ENCODE measurements around the gene ADCY4. TPM values are rescaled to one million over a fixed set of nuclear protein-coding genes. Genes with fewer than 3 reads are reported as not detected.

The ADCY4 gene
- total and polyA plus RNA-seq, 2 of the 8 experiments (the other 6 are each of a cell fraction or from before 2014, with no cell fraction given), result 0.27 to 0.35 TPM

GRCh38 chr14:24367514-24368211 lies 32.8 kb upstream of the ADCY4 start, which contains the start of gene NFATC4:
Gene NFATC4 (plus strand): TSS chr14:24368184. CDS start chr14:24368341, 157 bp downstream.
- peak within 1 kb of the TSS; percentile 68; the same call in 1 of the 2 replicates for H2BK12ac ChIP-seq (ENCODE audit: low read depth, low read length)
- H3K4ac ChIP-seq (replicated peaks; ENCODE audit: insufficient read length, low read depth, low read length), result peak within 1 kb of the TSS; percentile 74
- 4% methylated on average over 15 of the region's 21 CpGs; no CpG with 5 or more reads in 1 of the 2 experiments for WGBS, 2 experiments (ENCODE audit: extremely low coverage in 1 of 2, insufficient coverage in 1 of 2, insufficient read length in 1 of 2, insufficient replicate concordance in 2 of 2, low coverage in 1 of 2, low lambda C conversion rate in 2 of 2, missing lambda C conversion rate in 1 of 2)
- POLR2A ChIA-PET (ENCODE audit: partially characterized antibody), result interaction anchor here (1.4 to 4.2 kb wide), 4 partner anchors 12 to 64 kb away, joined by 3 to 24 read pairs (median 8); partner anchors contain the start of genes CBLN3 and KHNYN
- peaks cover 0 to 3% (median 0%) of the 10 kb centered on the region in 4 experiments; a peak in 1 of 8 replicates for H3K36me3 ChIP-seq (ENCODE audit: control insufficient read depth in 2 of 4, insufficient read depth in 4 of 4, low read length in 3 of 4)
- no peak for FAIRE-seq
- H3K18ac ChIP-seq (ENCODE audit: extremely low read depth, low read length), result peak within 1 kb of the TSS; percentile 93
- H3K4me1 ChIP-seq (replicated peaks in 1 of 4; ENCODE audit: control insufficient read depth in 3 of 4, insufficient read depth in 4 of 4, low read length in 3 of 4), result peaks cover 0 to 10% (median 7%) of the 10 kb centered on the region in 4 experiments; a peak in 6 of 7 replicates
- H3K9ac ChIP-seq (replicated peaks in 1 of 4; ENCODE audit: extremely low read depth in 1 of 4, low read depth in 3 of 4, low read length in 3 of 4), result peak within 1 kb of the TSS in 3 of 4 experiments; percentile 45 to 54 (median 48); a peak in 6 of 7 replicates
- H2AFZ ChIP-seq (ENCODE audit: low read length), result peak within 1 kb of the TSS; percentile 42; the same call in 1 of the 2 replicates
- no peaks in the 10 kb centered on the region; a peak in 1 of 7 replicates for H3K27me3 ChIP-seq (replicated peaks in 1 of 4; ENCODE audit: control insufficient read depth in 3 of 4, extremely low read depth in 1 of 4, insufficient read depth in 3 of 4, low read length in 3 of 4)
- DNase-seq (ENCODE audit: low read depth in 1 of 2, low spot score in 2 of 2), result peak in 1 of 2 experiments; percentile 88
- H2BK15ac ChIP-seq (ENCODE audit: low read length), result 0 out of 2 replicates have a peak within 1 kb of the TSS, but pooled peaks have one; percentile 40
- H3K56ac ChIP-seq (replicated peaks; ENCODE audit: insufficient read length, low read depth, low read length), result peak within 1 kb of the TSS; percentile 85
- no peaks in the 10 kb centered on the region; the same call in 1 of the 2 replicates for H3K79me1 ChIP-seq (ENCODE audit: low read depth, low read length)
- H4K5ac ChIP-seq (ENCODE audit: insufficient read length, low read depth, low read length), result peak within 1 kb of the TSS; percentile 89
- no peaks in the 10 kb centered on the region for H3K79me2 ChIP-seq (ENCODE audit: control insufficient read depth in 1 of 2, insufficient read depth in 2 of 2, low read length in 2 of 2)
- CTCF ChIA-PET (ENCODE audit: partially characterized antibody), result interaction anchor here (0.7 to 16.4 kb wide), 8 partner anchors 10 to 60 kb away, joined by 3 to 207 read pairs (median 5); partner anchors contain the start of genes ADCY4, CBLN3, KHNYN and RIPK3
- H3K23me2 ChIP-seq (ENCODE audit: low read depth, low read length), result peaks cover 16% of the 10 kb centered on the region
- H3K4me2 ChIP-seq (ENCODE audit: insufficient read depth in 1 of 2, low read depth in 2 of 2, low read length in 2 of 2), result peak within 1 kb of the TSS; percentile 76 to 82
- peak within 1 kb of the TSS; percentile 80; the same call in 1 of the 2 replicates for H2BK20ac ChIP-seq (ENCODE audit: low read length)
- peak within 1 kb of the TSS; percentile 73 to 100 (median 82) for H3K4me3 ChIP-seq (ENCODE audit: extremely low read depth in 1 of 4, insufficient read depth in 2 of 4, low read depth in 3 of 4, low read length in 4 of 4)
- H4K8ac ChIP-seq (ENCODE audit: extremely low read depth, insufficient read depth, low read length), result peak within 1 kb of the TSS; percentile 57
- H3K27ac ChIP-seq (ENCODE audit: low read depth, low read length), result peak within 1 kb of the TSS; percentile 53
- no peak within 1 kb of the TSS for H2AK5ac ChIP-seq (ENCODE audit: low read depth, low read length)
- no peak within 1 kb of the TSS for H3K14ac ChIP-seq (ENCODE audit: insufficient read length)
- peak within 1 kb of the TSS; percentile 73 for H2BK120ac ChIP-seq (replicated peaks; ENCODE audit: low read depth, low read length)
- no peak within 1 kb of the TSS for H3K23ac ChIP-seq (ENCODE audit: insufficient read length)
- H3K9me3 ChIP-seq (ENCODE audit: insufficient read depth in 2 of 2, low read depth in 1 of 2, low read length in 1 of 2), result no peaks in the 10 kb centered on the region
- no peaks in the 10 kb centered on the region for H4K20me1 ChIP-seq (replicated peaks in 1 of 2; ENCODE audit: control insufficient read depth in 1 of 2, insufficient read depth in 2 of 2, low read length in 2 of 2)
- peak within 1 kb of the TSS; percentile 88 for H4K91ac ChIP-seq (replicated peaks; ENCODE audit: insufficient read length, low read length)
- H2BK5ac ChIP-seq (ENCODE audit: low read depth, low read length), result peak within 1 kb of the TSS; percentile 93; the same call in 1 of the 2 replicates
- TF ChIP-seq ATF2 (IDR thresholded peaks at IDR 0.05; ENCODE audit: low read length) (no peak), FOSL1 (IDR thresholded peaks at IDR 0.05; ENCODE audit: insufficient read depth, low read depth, low read length) (no peak), TAF1 (IDR thresholded peaks at IDR 0.05; ENCODE audit: low read depth, low read length) (no peak), SP1 (IDR thresholded peaks at IDR 0.05; ENCODE audit: low read depth, low read length) (peak; percentile 88), CTCF (IDR thresholded peaks at IDR 0.05; ENCODE audit: control extremely low read depth in 1 of 3, insufficient read depth in 1 of 3, low read depth in 1 of 3, low read length in 3 of 3) (no peak), SP2 (IDR thresholded peaks at IDR 0.05; ENCODE audit: low read length) (peak; percentile 42; the same call in 1 of the 2 replicates), SIRT6 (IDR thresholded peaks at IDR 0.05; ENCODE audit: low read length) (no peak)
